Activated naive CD4-positive, alpha-beta T cell treated with anti-CD3 and anti-CD28 coated beads for 36 hours (primary cell): ENCODE measurements around the gene RND2. TPM values are rescaled to one million over a fixed set of nuclear protein-coding genes. Genes with fewer than 3 reads are reported as not detected.

Experiments used
- CTCF ChIA-PET: fragments of 350-600 bp; sonication (Branson Sonifier 250); formaldehyde crosslinking; loops from one replicate; lab custom pipeline; 2021; ENCODE audit warnings: antibody characterized with exemption; lab: Charles Lee
- DNase-seq: peaks from one replicate; pipeline ENCODE4 v3.0.0-alpha.2; 2020
- H3K27ac Mint-ChIP-seq: one replicate; pipeline ENCODE4 v1.8.0; 2021; ENCODE audit warnings: mild to moderate bottlenecking, mixed read lengths
- H3K27me3 Mint-ChIP-seq: one replicate; pipeline ENCODE4 v1.8.0; 2021; ENCODE audit warnings: low read depth, mixed read lengths
- H3K36me3 Mint-ChIP-seq: one replicate; pipeline ENCODE4 v1.8.0; 2021; ENCODE audit warnings: low read depth, mixed read lengths
- H3K4me1 Mint-ChIP-seq: one replicate; pipeline ENCODE4 v1.8.0; 2021; ENCODE audit warnings: low read depth, mixed read lengths
- H3K4me3 Mint-ChIP-seq: one replicate; pipeline ENCODE4 v1.8.0; 2021; ENCODE audit warnings: mild to moderate bottlenecking, moderate library complexity, mixed read lengths
- H3K9me3 Mint-ChIP-seq: one replicate; pipeline ENCODE4 v1.8.0; 2021; ENCODE audit warnings: mixed read lengths
- intact Hi-C: fragments of 100-400 bp; cut with micrococcal nuclease; formaldehyde crosslinking; loops from one replicate; pipeline ENCODE4 v1.15.1; 2023
- total RNA-seq, 2 experiments: library from RNA; stranded (reverse); gene quantifications; one replicate each; pipeline ENCODE4 v1.2.3, GENCODE V29; 2021

RND2 gene
- total RNA-seq, 2 experiments from 2014 or later = not detected

- no peaks in the 10 kb centered on the region for H3K36me3 Mint-ChIP-seq
- peak overlapping the region; percentile 82 for H3K4me3 Mint-ChIP-seq
- CTCF ChIA-PET = interaction anchor here (0.5 to 1.7 kb wide), 4 partner anchors 14 to 61 kb away, joined by 3 to 5 read pairs (median 4); partner anchors contain the start of gene IFI35
- H3K4me1 Mint-ChIP-seq = peaks cover 34% of the 10 kb centered on the region
- no peaks in the 10 kb centered on the region for H3K27me3 Mint-ChIP-seq
- DNase-seq = no peak
- H3K27ac Mint-ChIP-seq = no peak overlapping the region
- no peaks in the 10 kb centered on the region for H3K9me3 Mint-ChIP-seq
- intact Hi-C loops = no loop called here
Measured at GRCh38 chr17:43020789-43021740, 4.0 kb upstream of the RND2 start.

GRCh38 chr17:43021741-43022512 lies 3.1 kb upstream of the RND2 start, which contains the start of gene VAT1:
Gene VAT1 (minus strand): TSS chr17:43022385. CDS start chr17:43022322, 63 bp downstream.
- Mint-ChIP-seq H3K9me3 (no peaks in the 10 kb centered on the region), H3K4me1 (peaks cover 34% of the 10 kb centered on the region), H3K4me3 (peak within 1 kb of the TSS; percentile 82), H3K36me3 (no peaks in the 10 kb centered on the region), H3K27me3 (no peaks in the 10 kb centered on the region), H3K27ac (no peak within 1 kb of the TSS)
- intact Hi-C loops = no loop called here
- CTCF ChIA-PET = interaction anchor here (0.9 to 1.7 kb wide), 2 partner anchors 16 to 25 kb away, joined by 5 read pairs; partner anchors contain the start of gene IFI35
- DNase-seq = peak; percentile 56

GRCh38 chr17:43025290-43025657 lies 243 bp downstream of the RND2 start:
- DNase-seq = no peak
- H3K27me3 Mint-ChIP-seq = no peaks in the 10 kb centered on the region
- intact Hi-C loops = no loop called here
- CTCF ChIA-PET = no interaction called here
- H3K27ac Mint-ChIP-seq = no peak overlapping the region
- no peaks in the 10 kb centered on the region for H3K9me3 Mint-ChIP-seq
- peaks cover 18% of the 10 kb centered on the region for H3K4me1 Mint-ChIP-seq
- H3K4me3 Mint-ChIP-seq = peak overlapping the region; percentile 45
- H3K36me3 Mint-ChIP-seq = no peaks in the 10 kb centered on the region

- Mint-ChIP-seq H3K4me3 (no peak overlapping the region), H3K36me3 (no peaks in the 10 kb centered on the region), H3K27ac (no peak overlapping the region), H3K27me3 (no peaks in the 10 kb centered on the region), H3K4me1 (peaks cover 17% of the 10 kb centered on the region), H3K9me3 (no peaks in the 10 kb centered on the region)
- CTCF ChIA-PET = no interaction called here
- intact Hi-C loops = no loop called here
- no peak for DNase-seq
Measured at GRCh38 chr17:43025766-43026537, 921 bp downstream of the RND2 start.

GRCh38 chr17:43026595-43026994 lies 1.6 kb downstream of the RND2 start:
- no peaks in the 10 kb centered on the region for H3K27me3 Mint-ChIP-seq
- H3K9me3 Mint-ChIP-seq = no peaks in the 10 kb centered on the region

GRCh38 chr17:43027091-43028032 lies 2.3 kb downstream of the RND2 start:
- H3K4me3 Mint-ChIP-seq = no peak overlapping the region
- no peak for DNase-seq
- no peak overlapping the region for H3K27ac Mint-ChIP-seq
- peaks cover 9% of the 10 kb centered on the region for H3K4me1 Mint-ChIP-seq
- intact Hi-C loops = no loop called here
- H3K36me3 Mint-ChIP-seq = no peaks in the 10 kb centered on the region
- CTCF ChIA-PET = interaction anchor here (0.6 kb wide), 1 partner anchor 347 kb away, joined by 3 read pairs; no protein-coding TSS in a partner anchor
- no peaks in the 10 kb centered on the region for H3K9me3 Mint-ChIP-seq
- no peaks in the 10 kb centered on the region for H3K27me3 Mint-ChIP-seq

More at GRCh38 chr17:43026595-43026994, 1.6 kb downstream of the RND2 start:
- peaks cover 12% of the 10 kb centered on the region for H3K4me1 Mint-ChIP-seq
- H3K4me3 Mint-ChIP-seq = no peak overlapping the region
- CTCF ChIA-PET = interaction anchor here (0.6 kb wide), 1 partner anchor 346 kb away, joined by 3 read pairs; no protein-coding TSS in a partner anchor
- no peaks in the 10 kb centered on the region for H3K36me3 Mint-ChIP-seq
- DNase-seq = no peak
- H3K27ac Mint-ChIP-seq = no peak overlapping the region
- intact Hi-C loops = no loop called here

GRCh38 chr17:43028221-43028861 lies 3.3 kb downstream of the RND2 start:
- Mint-ChIP-seq H3K9me3 (no peaks in the 10 kb centered on the region), H3K36me3 (no peaks in the 10 kb centered on the region), H3K4me3 (no peak overlapping the region), H3K4me1 (peaks cover 9% of the 10 kb centered on the region), H3K27ac (no peak overlapping the region), H3K27me3 (no peaks in the 10 kb centered on the region)
- no peak for DNase-seq
- CTCF ChIA-PET = no interaction called here
- intact Hi-C loops = no loop called here

- no peaks in the 10 kb centered on the region for H3K9me3 Mint-ChIP-seq
- CTCF ChIA-PET = interaction anchor here (0.7 kb wide), 1 partner anchor 45 kb away, joined by 3 read pairs; no protein-coding TSS in a partner anchor
- intact Hi-C loops = no loop called here
- H3K4me1 Mint-ChIP-seq = no peaks in the 10 kb centered on the region
- no peak overlapping the region for H3K27ac Mint-ChIP-seq
- no peak for DNase-seq
- no peaks in the 10 kb centered on the region for H3K27me3 Mint-ChIP-seq
- no peak overlapping the region for H3K4me3 Mint-ChIP-seq
- H3K36me3 Mint-ChIP-seq = no peaks in the 10 kb centered on the region
Measured at GRCh38 chr17:43030137-43030767, 5.2 kb downstream of the RND2 start.

- CTCF ChIA-PET = interaction anchor here (0.9 kb wide), 1 partner anchor 10 kb away, joined by 3 read pairs; no protein-coding TSS in a partner anchor
- H3K27me3 Mint-ChIP-seq = no peaks in the 10 kb centered on the region
- no peak overlapping the region for H3K27ac Mint-ChIP-seq
- DNase-seq = no peak
- no peaks in the 10 kb centered on the region for H3K4me1 Mint-ChIP-seq
- intact Hi-C loops = no loop called here
- H3K4me3 Mint-ChIP-seq = no peak overlapping the region
- no peaks in the 10 kb centered on the region for H3K36me3 Mint-ChIP-seq
- H3K9me3 Mint-ChIP-seq = no peaks in the 10 kb centered on the region
Measured at GRCh38 chr17:43031666-43032065, 6.6 kb downstream of the RND2 start.
